GM18520 (cell line): ENCODE data around the gene DKK3.
"Not testable (repeated sequence)": the region's sequence is repeated elsewhere in the genome, so short reads cannot be mapped to it uniquely, and the experiment has no call there.

Experiments used
- ATAC-seq: cut with Tn5 transposase; IDR thresholded peaks from one replicate; pipeline ENCODE4 v1.9.1; 2021; ENCODE audit not compliant: unreplicated experiment

The DKK3 gene

GRCh38 chr11:12007769-12008737 is at the start of gene DKK3:
DKK3 (minus strand) TSS chr11:12008626; CDS start chr11:12008582, 44 bp downstream.
- ATAC-seq, result no peak

GRCh38 chr11:12057299-12057980 is 49.0 kb upstream of the DKK3 start:
- ATAC-seq, result no peak

- no peak for ATAC-seq
Measured at GRCh38 chr11:12056119-12056518, 47.7 kb upstream of the DKK3 start.

- no peak for ATAC-seq
Measured at GRCh38 chr11:12053606-12054361, 45.4 kb upstream of the DKK3 start.

GRCh38 chr11:12052676-12053605 is 44.5 kb upstream of the DKK3 start:
- ATAC-seq, result no peak

GRCh38 chr11:12051287-12051662 is 42.8 kb upstream of the DKK3 start:
- no peak for ATAC-seq

GRCh38 chr11:12050470-12051286 is 42.3 kb upstream of the DKK3 start:
- ATAC-seq, result no peak

- no peak for ATAC-seq
Measured at GRCh38 chr11:12048936-12049790, 40.7 kb upstream of the DKK3 start.

GRCh38 chr11:12046636-12047236 is 38.3 kb upstream of the DKK3 start:
- ATAC-seq, result no peak

- ATAC-seq, result no peak
Measured at GRCh38 chr11:12045914-12046635, 37.6 kb upstream of the DKK3 start.

- ATAC-seq, result no peak
Measured at GRCh38 chr11:12044799-12045198, 36.4 kb upstream of the DKK3 start.

- ATAC-seq, result no peak
Measured at GRCh38 chr11:12043959-12044791, 35.7 kb upstream of the DKK3 start.

- no peak for ATAC-seq
Measured at GRCh38 chr11:12043221-12043620, 34.8 kb upstream of the DKK3 start.

- no peak for ATAC-seq
Measured at GRCh38 chr11:12042215-12042676, 33.8 kb upstream of the DKK3 start.

- not testable (repeated sequence) for ATAC-seq
Measured at GRCh38 chr11:12040719-12041118, 32.3 kb upstream of the DKK3 start.

- no peak for ATAC-seq
Measured at GRCh38 chr11:12032968-12033367, 24.5 kb upstream of the DKK3 start.
